ENCODE data around the gene SLFN11.

DNA sequence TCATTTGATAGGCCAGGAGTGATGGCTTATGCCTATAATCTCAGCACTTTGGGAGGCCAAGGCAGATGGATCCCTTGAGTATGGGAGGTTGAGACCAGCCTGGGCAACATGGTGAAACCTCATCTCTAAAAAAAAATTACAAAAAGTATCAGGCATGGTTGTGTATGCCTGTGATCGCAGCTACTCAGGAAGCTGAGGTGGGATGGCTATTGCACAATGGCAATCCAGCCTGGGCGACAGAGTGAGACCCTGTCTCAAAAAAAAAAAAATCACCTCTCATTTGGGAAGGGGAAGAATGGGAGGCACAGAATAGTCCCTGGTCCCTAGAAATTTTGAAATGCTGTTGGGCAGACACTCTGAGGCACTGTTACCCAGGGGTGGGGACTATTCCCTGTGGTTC, 35.2 kb downstream of the SLFN11 start:
- TF ChIP-seq, protein P1, sequence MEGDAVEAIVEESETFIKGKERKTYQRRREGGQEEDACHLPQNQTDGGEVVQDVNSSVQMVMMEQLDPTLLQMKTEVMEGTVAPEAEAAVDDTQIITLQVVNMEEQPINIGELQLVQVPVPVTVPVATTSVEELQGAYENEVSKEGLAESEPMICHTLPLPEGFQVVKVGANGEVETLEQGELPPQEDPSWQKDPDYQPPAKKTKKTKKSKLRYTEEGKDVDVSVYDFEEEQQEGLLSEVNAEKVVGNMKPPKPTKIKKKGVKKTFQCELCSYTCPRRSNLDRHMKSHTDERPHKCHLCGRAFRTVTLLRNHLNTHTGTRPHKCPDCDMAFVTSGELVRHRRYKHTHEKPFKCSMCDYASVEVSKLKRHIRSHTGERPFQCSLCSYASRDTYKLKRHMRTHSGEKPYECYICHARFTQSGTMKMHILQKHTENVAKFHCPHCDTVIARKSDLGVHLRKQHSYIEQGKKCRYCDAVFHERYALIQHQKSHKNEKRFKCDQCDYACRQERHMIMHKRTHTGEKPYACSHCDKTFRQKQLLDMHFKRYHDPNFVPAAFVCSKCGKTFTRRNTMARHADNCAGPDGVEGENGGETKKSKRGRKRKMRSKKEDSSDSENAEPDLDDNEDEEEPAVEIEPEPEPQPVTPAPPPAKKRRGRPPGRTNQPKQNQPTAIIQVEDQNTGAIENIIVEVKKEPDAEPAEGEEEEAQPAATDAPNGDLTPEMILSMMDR (IDR thresholded peaks at IDR 0.05), result no peak
- TF ChIP-seq POLR2A (IDR thresholded peaks at IDR 0.05), result no peak

Data from Peyer's patch (tissue), 4 donors.